ENCODE results near the gene DPYSL4. TPM values are rescaled to one million over a fixed set of nuclear protein-coding genes. Genes with fewer than 3 reads are reported as not detected.

DPYSL4 gene
- total RNA-seq, 1 experiment from 2014 or later, result 0.21 TPM

GRCh38 chr10:132138596-132138995 lies 48.2 kb upstream of the DPYSL4 start:
- Mint-ChIP-seq H3K36me3 (ENCODE audit: insufficient read depth, unreplicated experiment) (no peaks in the 10 kb centered on the region), H3K27me3 (ENCODE audit: insufficient read depth, unreplicated experiment) (no peaks in the 10 kb centered on the region), H3K4me3 (ENCODE audit: unreplicated experiment) (no peak overlapping the region), H3K9me3 (ENCODE audit: unreplicated experiment) (no peaks in the 10 kb centered on the region), H3K27ac (ENCODE audit: low read depth, unreplicated experiment) (no peak overlapping the region), H3K4me1 (ENCODE audit: insufficient read depth, unreplicated experiment) (no peaks in the 10 kb centered on the region)
- BruUV-seq (replicated peaks), result no TSS peak
- TF ChIP-seq, protein P1, sequence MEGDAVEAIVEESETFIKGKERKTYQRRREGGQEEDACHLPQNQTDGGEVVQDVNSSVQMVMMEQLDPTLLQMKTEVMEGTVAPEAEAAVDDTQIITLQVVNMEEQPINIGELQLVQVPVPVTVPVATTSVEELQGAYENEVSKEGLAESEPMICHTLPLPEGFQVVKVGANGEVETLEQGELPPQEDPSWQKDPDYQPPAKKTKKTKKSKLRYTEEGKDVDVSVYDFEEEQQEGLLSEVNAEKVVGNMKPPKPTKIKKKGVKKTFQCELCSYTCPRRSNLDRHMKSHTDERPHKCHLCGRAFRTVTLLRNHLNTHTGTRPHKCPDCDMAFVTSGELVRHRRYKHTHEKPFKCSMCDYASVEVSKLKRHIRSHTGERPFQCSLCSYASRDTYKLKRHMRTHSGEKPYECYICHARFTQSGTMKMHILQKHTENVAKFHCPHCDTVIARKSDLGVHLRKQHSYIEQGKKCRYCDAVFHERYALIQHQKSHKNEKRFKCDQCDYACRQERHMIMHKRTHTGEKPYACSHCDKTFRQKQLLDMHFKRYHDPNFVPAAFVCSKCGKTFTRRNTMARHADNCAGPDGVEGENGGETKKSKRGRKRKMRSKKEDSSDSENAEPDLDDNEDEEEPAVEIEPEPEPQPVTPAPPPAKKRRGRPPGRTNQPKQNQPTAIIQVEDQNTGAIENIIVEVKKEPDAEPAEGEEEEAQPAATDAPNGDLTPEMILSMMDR (IDR thresholded peaks at IDR 0.05; ENCODE audit: unreplicated experiment), result no peak
- no peak for DNase-seq (ENCODE audit: unreplicated experiment)
- CTCF ChIA-PET, result interaction anchor here (0.6 kb wide), 1 partner anchor 158 kb away, joined by 5 read pairs; no protein-coding TSS in a partner anchor
- intact Hi-C loops (cut with micrococcal nuclease), result no loop called here
- POLR2A ChIA-PET, result no interaction called here

- H3K4me1 Mint-ChIP-seq (ENCODE audit: insufficient read depth, unreplicated experiment), result no peaks in the 10 kb centered on the region
- no TSS peak for BruUV-seq (replicated peaks)
- no peak overlapping the region for H3K27ac Mint-ChIP-seq (ENCODE audit: low read depth, unreplicated experiment)
- ChIA-PET CTCF (interaction anchor here (0.8 kb wide), 1 partner anchor 191 kb away, joined by 3 read pairs; no protein-coding TSS in a partner anchor), POLR2A (no interaction called here)
- TF ChIP-seq, protein P1 (IDR thresholded peaks at IDR 0.05; ENCODE audit: unreplicated experiment), result no peak
- DNase-seq (ENCODE audit: unreplicated experiment), result no peak
- intact Hi-C loops (cut with micrococcal nuclease), result no loop called here
- no peaks in the 10 kb centered on the region for H3K36me3 Mint-ChIP-seq (ENCODE audit: insufficient read depth, unreplicated experiment)
- no peak overlapping the region for H3K4me3 Mint-ChIP-seq (ENCODE audit: unreplicated experiment)
- no peaks in the 10 kb centered on the region for H3K9me3 Mint-ChIP-seq (ENCODE audit: unreplicated experiment)
- no peaks in the 10 kb centered on the region for H3K27me3 Mint-ChIP-seq (ENCODE audit: insufficient read depth, unreplicated experiment)
Observed at GRCh38 chr10:132139526-132139925, 47.2 kb upstream of the DPYSL4 start.

- ChIA-PET CTCF (interaction anchor here (0.6 to 3.4 kb wide), 2 partner anchors 44 to 254 kb away, joined by 3 to 20 read pairs; no protein-coding TSS in a partner anchor), POLR2A (no interaction called here)
- Mint-ChIP-seq H3K4me3 (ENCODE audit: unreplicated experiment) (no peak overlapping the region), H3K9me3 (ENCODE audit: unreplicated experiment) (no peaks in the 10 kb centered on the region), H3K27me3 (ENCODE audit: insufficient read depth, unreplicated experiment) (no peaks in the 10 kb centered on the region), H3K4me1 (ENCODE audit: insufficient read depth, unreplicated experiment) (no peaks in the 10 kb centered on the region), H3K27ac (ENCODE audit: low read depth, unreplicated experiment) (no peak overlapping the region), H3K36me3 (ENCODE audit: insufficient read depth, unreplicated experiment) (no peaks in the 10 kb centered on the region)
- TF ChIP-seq, protein P1 (IDR thresholded peaks at IDR 0.05; ENCODE audit: unreplicated experiment), result no peak
- BruUV-seq (replicated peaks), result no TSS peak
- no peak for DNase-seq (ENCODE audit: unreplicated experiment)
- intact Hi-C loops (cut with micrococcal nuclease), result loop anchor here (10.0 kb wide), 1 partner anchor 116 kb away; no protein-coding TSS in a partner anchor
Observed at GRCh38 chr10:132140167-132140925, 46.4 kb upstream of the DPYSL4 start.

GRCh38 chr10:132141076-132141475 lies 45.7 kb upstream of the DPYSL4 start:
- DNase-seq (ENCODE audit: unreplicated experiment), result no peak
- intact Hi-C loops (cut with micrococcal nuclease), result loop anchor here (10.0 kb wide), 1 partner anchor 116 kb away; no protein-coding TSS in a partner anchor
- no TSS peak for BruUV-seq (replicated peaks)
- POLR2A ChIA-PET, result no interaction called here
- Mint-ChIP-seq H3K27ac (ENCODE audit: low read depth, unreplicated experiment) (no peak overlapping the region), H3K4me3 (ENCODE audit: unreplicated experiment) (no peak overlapping the region), H3K9me3 (ENCODE audit: unreplicated experiment) (no peaks in the 10 kb centered on the region), H3K27me3 (ENCODE audit: insufficient read depth, unreplicated experiment) (no peaks in the 10 kb centered on the region), H3K4me1 (ENCODE audit: insufficient read depth, unreplicated experiment) (no peaks in the 10 kb centered on the region), H3K36me3 (ENCODE audit: insufficient read depth, unreplicated experiment) (no peaks in the 10 kb centered on the region)
- TF ChIP-seq, protein P1 (IDR thresholded peaks at IDR 0.05; ENCODE audit: unreplicated experiment), result no peak
- CTCF ChIA-PET, result interaction anchor here (0.6 to 3.4 kb wide), 4 partner anchors 12 to 255 kb away, joined by 3 to 20 read pairs (median 5); no protein-coding TSS in a partner anchor

All from MCF 10A (cell line).